ENCODE results near the gene G0S2. TPM values are rescaled to one million over a fixed set of nuclear protein-coding genes. Genes with fewer than 3 reads are reported as not detected.

G0S2 gene
- total and polyA plus RNA-seq, 10 of the 15 experiments (the other 5 are each of a cell fraction or from before 2014, with no cell fraction given) = 0.07 to 0.51 (median 0.23) TPM

DNA sequence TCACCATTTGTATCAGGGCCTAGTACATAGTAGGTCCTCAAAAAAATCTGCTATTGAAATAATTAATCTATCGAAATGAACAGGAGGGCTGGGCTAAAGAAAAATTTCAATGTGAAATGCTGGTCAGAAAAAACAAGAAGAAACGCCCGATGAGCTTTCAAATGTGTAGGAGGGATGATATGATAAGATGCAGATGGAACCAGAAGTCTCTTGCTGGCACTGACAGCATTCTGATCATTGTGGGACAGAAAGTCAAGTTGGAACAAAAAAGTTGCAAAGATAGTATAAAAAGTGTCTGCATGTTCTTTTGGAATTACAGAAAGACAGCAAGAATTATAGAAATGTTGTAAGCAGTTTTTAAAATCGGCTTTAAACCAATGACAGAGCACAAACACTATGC is 11.1 kb downstream of the G0S2 start:
- Histone ChIP-seq H3K4me2 (ENCODE audit: control insufficient read depth, insufficient read depth) (no peak overlapping the region), H3K9ac (ENCODE audit: control insufficient read depth, insufficient read depth, low read length) (no peak overlapping the region), H4K20me1 (ENCODE audit: control insufficient read depth, insufficient read depth) (no peaks in the 10 kb centered on the region), H3K4me1 (ENCODE audit: control insufficient read depth, insufficient read depth, low read length) (no peaks in the 10 kb centered on the region), H3K27ac (ENCODE audit: control insufficient read depth, insufficient read depth) (no peak overlapping the region), H3K36me3 (ENCODE audit: control insufficient read depth in 2 of 2, insufficient read depth in 2 of 2, low read length in 1 of 2) (no peaks in the 10 kb centered on the region), H3K27me3 (replicated peaks in 1 of 2; ENCODE audit: control insufficient read depth in 2 of 2, insufficient read depth in 2 of 2, low read length in 1 of 2) (no peaks in the 10 kb centered on the region), H3K4me3 (no peak overlapping the region), H3K9me3 (replicated peaks; ENCODE audit: control insufficient read depth, insufficient read depth, low read length) (no peaks in the 10 kb centered on the region), H3K79me2 (ENCODE audit: control insufficient read depth, insufficient read depth, low read length) (no peaks in the 10 kb centered on the region), H2AFZ (ENCODE audit: control insufficient read depth, low read depth, low read length) (no peak overlapping the region)
- RAD21 ChIA-PET (ENCODE audit: unreplicated experiment) = interaction anchor here (0.8 to 2.1 kb wide), 7 partner anchors 13 to 79 kb away, joined by 3 to 12 read pairs (median 4); partner anchors contain the start of gene LAMB3
- in situ Hi-C loops (cut with MboI) = no loop called here
- DNase-seq (ENCODE audit: low read depth, low spot score) (no peak), FAIRE-seq (no peak), ATAC-seq (no peak)
- POLR2A ChIA-PET = interaction anchor here (3.3 kb wide), 1 partner anchor 11 kb away, joined by 14 read pairs; the partner anchor contains the start of gene G0S2
- BruUV-seq (replicated peaks) = no TSS peak
- TF ChIP-seq ZNF384 (IDR thresholded peaks at IDR 0.05; ENCODE audit: borderline replicate concordance, low read depth, low read length) (no peak), MYB (IDR thresholded peaks at IDR 0.05; ENCODE audit: borderline replicate concordance, low read depth, low read length) (no peak), JUND (IDR thresholded peaks at IDR 0.05; ENCODE audit: low read depth, low read length) (no peak), BCL11A (IDR thresholded peaks at IDR 0.05; ENCODE audit: low read depth, low read length) (no peak), E2F4 (IDR thresholded peaks at IDR 0.05; ENCODE audit: low read depth, low read length) (no peak), SREBF1 (IDR thresholded peaks at IDR 0.05; ENCODE audit: low read length) (no peak), POLR2AphosphoS2 (IDR thresholded peaks at IDR 0.05; ENCODE audit: low read depth, low read length) (no peak), YY1 (IDR thresholded peaks at IDR 0.05; ENCODE audit: low read depth, low read length) (no peak), ZBTB11 (CRISPR knock-in tag; IDR thresholded peaks at IDR 0.05) (no peak), ZNF687 (IDR thresholded peaks at IDR 0.05) (no peak), SMC3 (IDR thresholded peaks at IDR 0.05; ENCODE audit: borderline replicate concordance, low read length) (no peak)
- TF ChIP-seq, protein P1, sequence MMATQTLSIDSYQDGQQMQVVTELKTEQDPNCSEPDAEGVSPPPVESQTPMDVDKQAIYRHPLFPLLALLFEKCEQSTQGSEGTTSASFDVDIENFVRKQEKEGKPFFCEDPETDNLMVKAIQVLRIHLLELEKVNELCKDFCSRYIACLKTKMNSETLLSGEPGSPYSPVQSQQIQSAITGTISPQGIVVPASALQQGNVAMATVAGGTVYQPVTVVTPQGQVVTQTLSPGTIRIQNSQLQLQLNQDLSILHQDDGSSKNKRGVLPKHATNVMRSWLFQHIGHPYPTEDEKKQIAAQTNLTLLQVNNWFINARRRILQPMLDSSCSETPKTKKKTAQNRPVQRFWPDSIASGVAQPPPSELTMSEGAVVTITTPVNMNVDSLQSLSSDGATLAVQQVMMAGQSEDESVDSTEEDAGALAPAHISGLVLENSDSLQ (IDR thresholded peaks at IDR 0.05) = no peak
- intact Hi-C loops (cut with micrococcal nuclease; ENCODE audit: unreplicated experiment) = loop anchor here (5.0 kb wide), 1 partner anchor 39 kb away; no protein-coding TSS in a partner anchor
- CTCF ChIA-PET = interaction anchor here (0.6 to 15.2 kb wide), 14 partner anchors 7 to 655 kb away, joined by 3 to 307 read pairs (median 9); partner anchors contain the start of genes CAMK1G and G0S2
- 66% methylated on average over 4 of the region's 4 CpGs for WGBS (ENCODE audit: insufficient coverage, insufficient replicate concordance, low lambda C conversion rate, missing lambda C conversion rate)
- SMC1A ChIA-PET (ENCODE audit: uncharacterized antibody, unreplicated experiment) = interaction anchor here (0.9 to 14.7 kb wide), 9 partner anchors 10 to 119 kb away, joined by 3 to 128 read pairs (median 8); partner anchors contain the start of genes G0S2 and LAMB3

Measured in GM12878 (cell line).